HEK293T (cell line): ENCODE data around the gene KCNH1.

Experiments
- CTCF ChIA-PET: fragments of 350-600 bp; formaldehyde crosslinking; extraction: SDS; loops from one replicate; lab custom pipeline; 2021; ENCODE audit warnings: antibody characterized with exemption, inconsistent platforms; lab: Yijun Ruan, JAX
- POLR2A ChIA-PET: fragments of 350-600 bp; formaldehyde crosslinking; extraction: SDS; loops from one replicate; lab custom pipeline; 2020; ENCODE audit warnings: antibody characterized with exemption, inconsistent platforms; lab: Yijun Ruan, JAX
- DNase-seq: peaks from one replicate; pipeline ENCODE4 v3.0.0; 2012; ENCODE audit warnings: mixed read lengths; ENCODE audit errors: extremely low spot score
- ARNT ChIP-seq: fragments of 450-650 bp; IDR thresholded peaks from 2 replicates; pipeline ENCODE4 v1.6.1; 2017; ENCODE audit warnings: mild to moderate bottlenecking
- BHLHE40 ChIP-seq: fragments of 450-650 bp; IDR thresholded peaks from 2 replicates; pipeline ENCODE4 v1.6.1; 2016; ENCODE audit warnings: mild to moderate bottlenecking, moderate library complexity, borderline replicate concordance
- CTBP1 ChIP-seq: fragments of 450-650 bp; IDR thresholded peaks from 2 replicates; pipeline ENCODE4 v1.6.1; 2016; ENCODE audit warnings: borderline replicate concordance
- ELF4 ChIP-seq: fragments of 450-650 bp; IDR thresholded peaks from 2 replicates; pipeline ENCODE4 v1.6.1; 2017; ENCODE audit warnings: antibody characterized with exemption
- FOXA1 ChIP-seq: fragments of 450-650 bp; IDR thresholded peaks from 2 replicates; pipeline ENCODE4 v1.6.1; 2016; ENCODE audit warnings: mild to moderate bottlenecking
- FOXK2 ChIP-seq: fragments of 450-650 bp; IDR thresholded peaks from 2 replicates; pipeline ENCODE4 v1.6.1; 2016; ENCODE audit warnings: mild to moderate bottlenecking
- FOXM1 ChIP-seq: fragments of 450-650 bp; IDR thresholded peaks from 2 replicates; pipeline ENCODE4 v1.6.1; 2017; ENCODE audit warnings: mild to moderate bottlenecking, borderline replicate concordance
- HDGF ChIP-seq: fragments of 450-650 bp; IDR thresholded peaks from 2 replicates; pipeline ENCODE4 v1.6.1; 2017; ENCODE audit warnings: antibody characterized with exemption, borderline replicate concordance
- L3MBTL2 ChIP-seq: fragments of 450-650 bp; conservative IDR thresholded peaks from 2 replicates; pipeline ENCODE4 v1.6.1; 2016; ENCODE audit warnings: mild to moderate bottlenecking
- LEF1 ChIP-seq: fragments of 450-650 bp; IDR thresholded peaks from 2 replicates; pipeline ENCODE4 v1.6.1; 2017; ENCODE audit warnings: mild to moderate bottlenecking, borderline replicate concordance
- NFRKB ChIP-seq: fragments of 450-650 bp; IDR thresholded peaks from 2 replicates; pipeline ENCODE4 v1.6.1; 2016; ENCODE audit warnings: mild to moderate bottlenecking, moderate library complexity
- SP1 ChIP-seq: fragments of 450-650 bp; IDR thresholded peaks from 2 replicates; pipeline ENCODE4 v1.6.1; 2017
- SUZ12 ChIP-seq: fragments of 450-650 bp; IDR thresholded peaks from 2 replicates; pipeline ENCODE4 v1.6.1; 2016; ENCODE audit warnings: mild to moderate bottlenecking
- TARDBP ChIP-seq: fragments of 450-650 bp; IDR thresholded peaks from 2 replicates; pipeline ENCODE4 v1.6.1; 2016
- ZNF384 ChIP-seq: fragments of 450-650 bp; IDR thresholded peaks from 2 replicates; pipeline ENCODE4 v1.6.1; 2016
- TF ChIP-seq, protein P1 (sequence below): fragments of 450-650 bp; IDR thresholded peaks from 2 replicates; pipeline ENCODE4 v1.6.1; 2016

The KCNH1 gene

DNA sequence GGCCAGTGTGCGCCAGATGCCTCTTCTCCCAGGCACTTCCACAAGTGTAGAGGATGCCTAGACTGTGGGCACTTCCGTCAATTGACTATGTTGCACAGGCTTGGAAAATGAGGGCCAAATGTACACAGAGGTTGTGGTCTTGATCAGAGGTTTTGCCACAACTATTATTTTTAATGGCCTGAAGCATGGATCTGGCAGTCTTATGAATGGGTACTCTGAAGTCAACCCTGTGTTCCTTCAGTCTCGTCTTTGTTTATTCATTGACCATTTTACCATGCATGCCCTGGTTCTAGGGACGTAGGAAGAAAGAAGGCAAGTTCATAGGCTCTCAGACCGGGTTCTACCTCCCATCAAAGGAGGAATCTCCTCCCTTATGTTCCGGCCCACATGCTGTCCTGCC is 476.1 kb downstream of the KCNH1 start:
- ChIA-PET CTCF (no interaction called here), POLR2A (no interaction called here)
- no peak for DNase-seq
- TF ChIP-seq BHLHE40 (no peak), HDGF (no peak), FOXM1 (no peak), FOXA1 (no peak), TARDBP (no peak)
- TF ChIP-seq, protein P1, sequence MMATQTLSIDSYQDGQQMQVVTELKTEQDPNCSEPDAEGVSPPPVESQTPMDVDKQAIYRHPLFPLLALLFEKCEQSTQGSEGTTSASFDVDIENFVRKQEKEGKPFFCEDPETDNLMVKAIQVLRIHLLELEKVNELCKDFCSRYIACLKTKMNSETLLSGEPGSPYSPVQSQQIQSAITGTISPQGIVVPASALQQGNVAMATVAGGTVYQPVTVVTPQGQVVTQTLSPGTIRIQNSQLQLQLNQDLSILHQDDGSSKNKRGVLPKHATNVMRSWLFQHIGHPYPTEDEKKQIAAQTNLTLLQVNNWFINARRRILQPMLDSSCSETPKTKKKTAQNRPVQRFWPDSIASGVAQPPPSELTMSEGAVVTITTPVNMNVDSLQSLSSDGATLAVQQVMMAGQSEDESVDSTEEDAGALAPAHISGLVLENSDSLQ, result no peak

DNA sequence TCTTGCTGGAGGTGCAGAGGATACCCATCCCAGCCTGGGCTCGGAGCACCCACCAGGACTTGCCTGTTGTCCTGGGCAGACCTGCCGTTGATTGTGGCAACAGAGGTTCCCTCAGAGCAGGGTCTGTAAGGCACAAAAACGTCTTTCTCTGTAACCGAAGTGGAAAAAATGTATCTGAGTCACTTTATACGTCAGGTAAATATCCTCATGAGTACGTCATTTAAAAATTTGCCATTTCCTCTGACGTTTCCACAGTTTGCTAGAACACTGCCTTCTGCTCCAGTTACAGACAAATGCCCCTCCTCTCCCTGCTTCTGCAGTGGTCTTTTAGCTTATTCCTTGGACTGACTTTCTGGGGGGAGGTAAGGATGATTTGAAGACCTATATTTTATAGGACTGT is 478.4 kb downstream of the KCNH1 start:
- POLR2A ChIA-PET, result no interaction called here
- CTCF ChIA-PET, result no interaction called here
- DNase-seq, result no peak
- TF ChIP-seq NFRKB, result no peak
- TF ChIP-seq SUZ12, result no peak
- TF ChIP-seq, protein P1, result no peak
- TF ChIP-seq TARDBP, result no peak
- TF ChIP-seq ARNT, result no peak
- TF ChIP-seq FOXK2, result no peak
- TF ChIP-seq ZNF384, result no peak
- TF ChIP-seq LEF1, result no peak
- TF ChIP-seq ELF4, result no peak
- no peak for TF ChIP-seq SP1
- TF ChIP-seq FOXA1, result no peak

DNA sequence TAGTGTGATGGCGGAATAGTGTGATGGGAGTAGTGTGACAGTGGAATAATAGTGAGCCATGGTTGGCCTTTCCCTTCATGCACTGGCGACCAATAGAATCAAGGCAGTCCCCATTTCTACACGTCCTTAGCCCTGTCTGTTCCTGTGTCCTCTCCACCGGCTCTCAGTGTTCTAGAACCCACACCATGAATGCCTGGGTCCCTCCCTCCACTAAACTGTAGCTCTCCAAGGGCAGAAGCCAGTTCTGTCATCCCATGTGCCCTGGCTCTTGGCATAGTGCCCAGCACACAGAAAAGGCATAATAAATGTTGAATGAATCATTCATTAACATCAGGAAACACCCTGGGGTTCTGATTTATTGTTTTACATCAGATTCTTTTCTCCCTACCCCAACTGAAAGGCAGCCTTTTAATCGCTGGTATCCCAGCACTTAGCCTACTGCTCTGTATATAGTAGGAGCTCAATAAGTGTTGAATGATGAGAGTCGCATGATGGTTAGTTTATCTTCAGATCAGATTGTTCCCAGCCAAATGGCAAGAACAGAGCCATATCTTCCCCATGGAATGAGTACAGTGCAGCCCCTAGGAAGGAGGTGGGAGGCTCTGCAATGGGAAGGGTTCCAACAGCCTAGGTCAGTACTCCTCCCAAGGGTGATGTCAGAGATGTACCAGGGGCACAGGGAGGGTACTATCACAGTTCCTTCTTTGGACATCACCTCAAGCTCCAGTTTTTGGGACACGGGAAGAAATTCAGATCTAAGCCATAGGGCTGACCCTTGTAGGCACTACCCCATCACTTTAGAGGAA is 479.6 kb downstream of the KCNH1 start:
- CTCF ChIA-PET, result interaction anchor here (0.6 kb wide), 1 partner anchor 174 kb away, joined by 3 read pairs; no protein-coding TSS in a partner anchor
- DNase-seq, result no peak
- POLR2A ChIA-PET, result no interaction called here
- TF ChIP-seq FOXA1 (no peak), BHLHE40 (no peak), NFRKB (no peak), SUZ12 (no peak), FOXK2 (no peak), ELF4 (no peak), FOXM1 (no peak), SP1 (no peak), L3MBTL2 (no peak)
- TF ChIP-seq, protein P1, result no peak

DNA sequence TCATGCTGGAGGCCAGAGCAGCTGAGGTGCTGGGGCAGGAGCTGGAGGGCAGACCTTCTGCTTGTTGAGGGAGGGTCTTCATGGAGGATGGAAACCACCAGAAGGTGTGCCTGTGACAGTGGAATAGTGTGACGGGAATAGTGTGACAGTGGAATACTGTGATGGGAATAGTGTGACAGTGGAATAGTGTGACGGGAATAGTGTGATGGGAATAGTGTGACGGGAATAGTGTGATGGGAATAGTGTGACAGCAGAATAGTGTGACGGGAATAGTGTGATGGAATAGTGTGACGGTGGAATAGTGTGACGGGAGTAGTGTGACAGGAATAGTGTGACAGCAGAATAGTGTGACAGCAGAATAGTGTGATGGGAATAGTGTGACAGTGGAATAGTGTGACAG is 480.2 kb downstream of the KCNH1 start:
- CTCF ChIA-PET, result interaction anchor here (0.6 kb wide), 1 partner anchor 173 kb away, joined by 3 read pairs; no protein-coding TSS in a partner anchor
- DNase-seq, result no peak
- POLR2A ChIA-PET, result no interaction called here
- TF ChIP-seq FOXM1 (no peak), FOXK2 (no peak), ELF4 (no peak), L3MBTL2 (no peak), SUZ12 (no peak), LEF1 (no peak)
- TF ChIP-seq, protein P1, result no peak

DNA sequence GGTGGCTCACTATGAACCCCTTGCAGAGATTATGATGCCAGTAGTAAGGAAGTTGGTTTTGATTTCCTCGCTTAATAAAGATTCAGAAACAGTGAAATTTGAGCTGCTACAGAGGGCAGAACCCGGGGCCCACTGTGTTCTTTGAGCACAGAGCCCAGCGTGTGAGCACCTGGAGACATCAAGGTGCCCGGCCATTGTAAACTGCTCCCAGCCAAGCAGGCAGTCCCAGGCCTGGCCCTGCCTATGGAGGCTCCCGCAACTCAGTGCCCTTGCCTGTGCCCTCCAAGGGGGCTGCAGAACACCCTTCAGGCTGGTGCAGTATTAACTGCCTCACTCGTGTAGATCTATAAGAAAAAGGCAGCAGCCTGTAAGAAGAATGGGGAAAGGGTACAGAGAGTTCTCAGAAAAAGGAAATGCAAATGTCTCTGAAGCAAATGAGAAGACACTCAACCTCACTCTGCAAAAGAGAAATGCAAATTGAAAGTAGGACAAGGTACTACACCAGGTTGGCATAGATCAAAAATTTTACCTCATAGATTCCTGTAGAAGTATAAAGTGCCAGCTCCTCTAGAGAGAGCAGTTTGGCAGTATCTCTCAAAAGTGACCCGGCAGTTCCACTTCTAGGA is 481.5 kb downstream of the KCNH1 start:
- no peak for TF ChIP-seq SP1
- no peak for TF ChIP-seq FOXA1
- TF ChIP-seq NFRKB, result no peak
- TF ChIP-seq L3MBTL2, result no peak
- no peak for TF ChIP-seq FOXM1
- TF ChIP-seq HDGF, result no peak
- no peak for TF ChIP-seq CTBP1
- TF ChIP-seq, protein P1, result no peak
- no peak for TF ChIP-seq FOXK2
- no peak for TF ChIP-seq ZNF384
- no peak for TF ChIP-seq TARDBP
- no peak for TF ChIP-seq BHLHE40
- TF ChIP-seq ELF4, result no peak
- TF ChIP-seq SUZ12, result no peak
- TF ChIP-seq LEF1, result no peak
- no peak for TF ChIP-seq ARNT
- POLR2A ChIA-PET, result no interaction called here
- CTCF ChIA-PET, result no interaction called here
- DNase-seq, result no peak
